Measurements from ENCODE around the gene RASSF3.
A peak's percentile ranks its signal among the peaks of the same experiment; 100 is the strongest.
"Not testable (repeated sequence)": the region's sequence is repeated elsewhere in the genome, so short reads cannot be mapped to it uniquely, and the experiment has no call there.

The RASSF3 gene

GRCh38 chr12:64595863-64596793, 14.2 kb upstream of the RASSF3 start:
- no peak for DNase-seq (ENCODE audit: low read depth in 2 of 2)

- no peak for DNase-seq (ENCODE audit: low read depth in 2 of 2)
These were observed 11.5 kb upstream of the RASSF3 start for GRCh38 chr12:64598831-64599230.

- DNase-seq (ENCODE audit: low read depth in 2 of 2) = no peak
These were observed 10.1 kb upstream of the RASSF3 start for GRCh38 chr12:64600164-64600561.

GRCh38 chr12:64603183-64603841, 7.0 kb upstream of the RASSF3 start:
- DNase-seq (ENCODE audit: low read depth in 2 of 2) = no peak

DNA sequence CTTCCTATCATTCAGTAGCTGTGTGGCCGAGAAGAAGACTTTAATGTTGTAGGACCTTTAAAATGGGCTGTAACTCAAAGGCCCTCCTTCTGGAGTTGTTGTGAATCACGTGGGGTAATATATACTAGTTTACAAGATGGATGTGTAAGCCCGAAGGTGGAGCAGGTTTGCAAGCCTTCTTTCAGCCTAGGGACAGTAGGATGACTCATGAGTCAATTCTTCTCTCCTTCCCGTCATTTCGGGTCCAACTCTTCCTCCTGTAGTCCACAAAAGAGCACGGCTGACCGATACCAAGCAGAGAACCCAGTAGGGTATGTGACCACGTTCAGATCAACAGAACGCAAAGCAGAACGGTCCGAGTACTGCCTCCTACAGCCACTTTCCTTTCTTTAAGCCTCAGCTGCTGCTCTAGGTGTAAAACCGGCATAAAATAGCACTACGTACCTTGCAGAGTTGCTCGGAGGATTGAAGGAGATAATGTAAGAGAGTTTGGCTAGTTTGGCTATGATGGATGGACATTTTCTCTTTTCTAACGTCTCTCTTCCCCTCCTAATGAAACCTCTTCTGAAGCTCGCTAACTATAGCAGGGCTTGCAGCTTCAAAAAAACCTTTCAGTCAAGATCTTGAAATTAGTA, 1.3 kb upstream of the RASSF3 start:
- DNase-seq (ENCODE audit: low read depth in 2 of 2) = peak; percentile 10 to 27

DNA sequence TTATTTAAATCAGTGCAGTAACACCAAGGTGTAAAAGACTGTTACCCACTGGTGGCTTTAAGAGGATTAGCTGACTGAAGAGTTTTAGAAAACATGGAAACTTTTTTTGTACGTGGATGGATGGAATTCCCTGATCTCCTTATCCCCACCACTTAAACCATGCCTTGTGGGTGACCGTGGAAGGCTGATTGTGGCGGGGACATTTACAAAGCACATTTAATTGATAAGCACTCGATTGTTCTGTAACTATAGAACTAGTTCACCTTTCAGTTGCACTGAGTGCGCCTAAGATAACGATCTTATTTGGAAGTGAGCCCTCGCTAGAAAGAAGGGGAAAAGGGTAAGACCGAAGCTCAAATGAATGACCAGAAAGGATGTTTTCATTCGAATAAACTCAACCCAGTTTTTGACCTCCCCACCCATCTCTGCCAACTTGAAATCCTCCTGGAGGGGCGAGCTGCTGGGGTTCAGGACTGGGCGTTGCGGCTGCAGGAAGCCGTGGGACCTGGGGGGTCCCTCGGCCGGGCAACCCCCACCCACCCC, 688 bp upstream of the RASSF3 start:
- DNase-seq (ENCODE audit: low read depth in 2 of 2) = no peak

- peak; percentile 47 to 63 for DNase-seq (ENCODE audit: low read depth in 2 of 2)
These were observed 505 bp downstream of the RASSF3 start for GRCh38 chr12:64610660-64611340.

- peak in 1 of 2 donors; percentile 21 for DNase-seq (ENCODE audit: low read depth in 2 of 2)
These were observed 1.3 kb downstream of the RASSF3 start for GRCh38 chr12:64611341-64612284.

DNA sequence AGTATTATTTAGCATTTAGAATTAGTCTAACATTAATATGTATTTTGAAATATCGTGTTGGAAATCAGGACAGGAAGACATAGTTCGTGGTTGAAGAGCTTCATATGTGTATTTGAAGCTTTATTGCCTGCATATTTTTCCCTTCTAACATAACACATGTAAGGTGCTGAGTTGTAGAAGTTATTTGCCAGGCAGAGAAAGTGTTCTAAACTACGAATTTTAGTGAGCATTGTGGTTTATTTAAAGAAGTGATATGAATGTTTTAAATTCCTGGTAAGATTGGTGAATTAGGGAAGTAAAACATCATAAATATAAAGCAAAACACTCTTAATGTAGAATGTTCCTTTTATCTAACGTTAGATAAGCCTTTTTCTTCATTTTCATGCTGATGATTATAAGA, 2.5 kb downstream of the RASSF3 start:
- DNase-seq (ENCODE audit: low read depth in 2 of 2) = no peak

- DNase-seq (ENCODE audit: low read depth in 2 of 2) = not testable (repeated sequence)
These were observed 3.6 kb downstream of the RASSF3 start for GRCh38 chr12:64613775-64614398.

- no peak for DNase-seq (ENCODE audit: low read depth in 2 of 2)
These were observed 5.9 kb downstream of the RASSF3 start for GRCh38 chr12:64616201-64616600.

DNA sequence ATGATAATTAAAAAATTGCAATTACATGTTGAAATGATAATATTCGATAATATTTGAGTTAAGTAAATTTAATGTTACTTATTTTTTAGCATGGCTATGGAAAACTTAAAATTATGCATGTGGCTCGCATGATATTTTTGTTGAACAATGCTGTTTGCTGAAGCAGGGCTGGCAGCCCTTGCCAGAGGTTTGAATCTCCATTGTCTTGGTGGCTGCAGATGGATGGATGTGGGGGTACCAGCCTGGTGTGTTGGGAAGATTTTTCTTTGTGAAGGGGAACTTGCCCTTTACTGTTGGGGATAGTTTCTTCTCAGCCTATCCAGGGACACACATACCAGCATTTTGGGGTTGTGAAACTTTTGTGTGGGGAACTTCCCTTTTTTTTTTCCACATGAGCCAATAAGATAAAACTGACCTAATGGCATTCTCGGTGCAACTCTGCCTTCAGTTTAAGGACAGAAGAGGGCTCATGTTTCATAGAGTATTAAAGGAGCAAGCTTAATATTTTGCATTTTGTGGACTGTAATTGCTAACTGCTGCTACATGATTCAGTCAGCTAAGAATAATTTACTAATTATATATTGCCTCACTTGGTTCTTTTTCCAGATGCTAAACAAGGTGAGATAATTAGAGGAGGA, 8.8 kb downstream of the RASSF3 start:
- DNase-seq (ENCODE audit: low read depth in 2 of 2) = no peak

GRCh38 chr12:64621257-64621942, 11.1 kb downstream of the RASSF3 start:
- no peak for DNase-seq (ENCODE audit: low read depth in 2 of 2)

GRCh38 chr12:64624035-64624434, 13.7 kb downstream of the RASSF3 start:
- DNase-seq (ENCODE audit: low read depth in 2 of 2) = no peak

DNA sequence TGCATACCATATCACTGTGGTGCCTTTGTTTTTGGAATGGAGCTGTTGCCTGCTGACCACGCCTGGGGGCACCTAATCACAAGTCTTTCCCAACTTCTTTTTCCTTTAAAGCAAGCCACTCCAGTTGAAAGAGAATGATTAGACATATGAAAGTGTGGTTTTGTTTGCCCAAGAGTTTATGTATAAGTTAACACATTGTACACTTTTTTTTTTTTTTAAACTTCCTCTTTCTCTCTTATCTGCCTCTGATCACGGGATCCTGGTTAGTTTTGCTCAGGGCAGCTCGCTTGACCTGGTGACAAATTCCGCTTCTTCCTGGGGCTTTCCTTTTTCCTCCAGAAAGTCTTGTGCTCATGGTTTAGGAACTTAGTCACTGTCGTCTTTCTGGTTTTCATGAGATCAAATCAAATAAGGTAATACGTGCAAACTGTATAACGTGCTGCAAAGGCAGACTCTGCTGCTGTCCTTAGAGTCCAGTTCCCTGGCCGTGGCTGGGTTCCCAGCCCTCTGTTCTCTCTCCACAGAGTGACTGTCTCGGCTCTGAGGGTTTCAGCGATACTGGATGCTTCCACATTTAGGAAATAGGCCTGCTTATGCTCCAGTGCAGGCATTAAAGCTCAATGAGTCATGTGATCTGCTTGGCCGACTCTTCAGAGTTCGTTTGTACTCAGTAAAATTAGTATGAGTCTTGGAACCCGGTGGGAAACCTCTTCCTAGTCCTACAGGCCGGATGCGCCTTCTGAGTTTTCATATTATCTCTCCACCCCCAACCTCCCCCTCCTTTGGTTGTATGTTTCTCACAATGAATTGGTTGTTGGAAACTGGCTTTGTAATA, 15.2 kb downstream of the RASSF3 start:
- DNase-seq (ENCODE audit: low read depth in 2 of 2) = no peak

DNA sequence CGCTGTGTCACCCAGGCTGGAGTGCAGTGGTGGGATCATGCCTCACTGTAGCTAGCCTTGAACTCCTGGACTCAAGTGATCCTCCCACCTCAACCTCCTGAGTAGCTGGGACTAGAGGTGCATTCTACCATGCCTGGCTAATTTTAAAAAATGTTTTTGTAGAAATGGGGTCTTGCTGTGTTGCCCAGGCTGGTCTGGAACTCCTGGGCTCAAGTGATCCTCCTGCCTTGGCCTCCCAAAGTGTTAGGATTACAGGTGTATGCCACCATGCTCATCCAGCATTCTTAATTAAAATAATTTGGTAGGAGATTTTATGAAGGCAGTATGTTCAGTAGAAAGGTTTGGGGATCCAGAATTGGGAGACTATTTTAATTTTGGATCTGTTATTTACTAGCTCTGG, 16.3 kb downstream of the RASSF3 start:
- DNase-seq (ENCODE audit: low read depth in 2 of 2) = not testable (repeated sequence)

GRCh38 chr12:64627771-64628170, 17.5 kb downstream of the RASSF3 start:
- no peak for DNase-seq (ENCODE audit: low read depth in 2 of 2)

DNA sequence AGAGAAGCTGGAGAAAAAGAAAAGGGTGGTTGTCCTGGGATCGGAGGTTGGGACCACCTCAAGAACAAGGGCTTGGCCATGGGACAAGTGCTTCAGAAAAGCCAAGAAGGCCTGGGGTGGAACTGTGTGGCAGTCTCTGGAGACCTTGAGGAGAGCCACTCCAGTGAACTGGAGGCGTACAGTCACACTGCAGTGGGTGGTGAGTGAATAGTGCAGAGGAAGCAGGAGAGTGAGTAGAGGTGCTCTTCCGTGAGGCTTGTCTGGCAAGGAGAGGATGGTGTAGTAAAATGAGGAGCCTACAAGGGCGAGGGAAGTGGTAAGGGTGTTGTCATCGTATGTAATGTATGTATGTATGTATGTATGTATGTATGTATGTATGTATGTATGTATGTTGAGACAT, 20.9 kb downstream of the RASSF3 start:
- DNase-seq (ENCODE audit: low read depth in 2 of 2) = no peak
